Lower lobe of right lung (tissue), 2 donors: ENCODE measurements around the gene IFNA10. TPM values are rescaled to one million over a fixed set of nuclear protein-coding genes. Genes with fewer than 3 reads are reported as not detected.
"Not testable (repeated sequence)": the region's sequence is repeated elsewhere in the genome, so short reads cannot be mapped to it uniquely, and the experiment has no call there.

Source experiments
- ATAC-seq, 2 donors: fragments of 200-7000 bp; cut with Tn5 transposase; one replicate each; pipeline ENCODE4 v1.9.1; 2020 to 2022; ENCODE audit warnings: mild to moderate bottlenecking in 2 of 2, moderate library complexity in 2 of 2
- DNase-seq: peaks from one replicate; pipeline ENCODE4 v3.0.0-alpha.2; 2020
- H3K27ac ChIP-seq: fragments of 200-600 bp; one replicate; pipeline ENCODE4 v1.8.0; 2022
- H3K27me3 ChIP-seq: fragments of 200-600 bp; one replicate; pipeline ENCODE4 v1.8.0; 2022; ENCODE audit warnings: low read depth
- H3K36me3 ChIP-seq: fragments of 200-600 bp; one replicate; pipeline ENCODE4 v1.8.0; 2022; ENCODE audit warnings: mild to moderate bottlenecking
- H3K4me1 ChIP-seq: fragments of 200-600 bp; one replicate; pipeline ENCODE4 v1.8.0; 2022
- H3K4me3 ChIP-seq: fragments of 200-600 bp; one replicate; pipeline ENCODE4 v1.8.0; 2022; ENCODE audit warnings: mild to moderate bottlenecking
- H3K9me3 ChIP-seq: fragments of 200-600 bp; one replicate; pipeline ENCODE4 v1.8.0; 2022
- intact Hi-C: fragments of 100-400 bp; cut with DNase I; formaldehyde crosslinking; loops from one replicate; pipeline ENCODE4 v1.11.0; 2022
- long read RNA-seq: library from polyadenylated mRNA; unstranded; transcript quantifications from one replicate; pipeline ENCODE4 v2.0.0, GENCODE V29; 2021
- total RNA-seq: library from RNA; stranded (reverse); fragmentation: NEBNext Ultra II Directional; extraction: Animal tissue kit (Norgen Biotek cat#: 25700); gene quantifications from one replicate; pipeline ENCODE4 v1.2.1, GENCODE V29; 2021
- TF ChIP-seq, protein P1 (sequence below): fragments of 200-600 bp; IDR thresholded peaks from one replicate; pipeline ENCODE4 v1.8.0; 2022; ENCODE audit warnings: antibody characterized with exemption, mild to moderate bottlenecking
- donor health status: DM: no; HTN: yes; CAD: no; lungs with severe emphysema.

The IFNA10 gene
- not detected for total RNA-seq
- long read RNA-seq, result 0 reads

DNA sequence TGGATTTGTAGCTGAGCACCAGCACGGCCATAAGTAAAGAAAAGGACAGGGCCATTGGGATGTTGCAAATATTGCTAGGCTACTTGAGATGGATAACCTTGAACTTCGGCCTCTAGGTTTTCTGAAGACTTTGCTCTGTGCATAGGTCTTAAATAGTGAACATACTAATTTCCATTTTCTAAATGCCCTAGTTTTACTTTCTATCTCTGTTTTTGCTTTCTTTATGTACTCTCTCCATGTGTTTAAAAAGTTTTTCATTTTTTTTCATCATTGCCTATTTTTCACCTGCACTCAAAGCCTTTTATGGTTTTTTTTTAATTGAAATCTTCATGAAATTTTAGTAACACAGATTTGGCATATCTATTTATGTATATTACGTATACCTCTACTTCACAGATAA is at the start of gene IFNA10:
Gene IFNA10 (minus strand): TSS at position 101 of the 400 bp plus-strand sequence. CDS start 46 bp downstream, at position 55.
- intact Hi-C loops, DNase-seq, H3K36me3 ChIP-seq, H3K4me3 ChIP-seq, H3K27ac ChIP-seq, ATAC-seq, H3K4me1 ChIP-seq, H3K9me3 ChIP-seq, H3K27me3 ChIP-seq: not testable (repeated sequence)

DNA sequence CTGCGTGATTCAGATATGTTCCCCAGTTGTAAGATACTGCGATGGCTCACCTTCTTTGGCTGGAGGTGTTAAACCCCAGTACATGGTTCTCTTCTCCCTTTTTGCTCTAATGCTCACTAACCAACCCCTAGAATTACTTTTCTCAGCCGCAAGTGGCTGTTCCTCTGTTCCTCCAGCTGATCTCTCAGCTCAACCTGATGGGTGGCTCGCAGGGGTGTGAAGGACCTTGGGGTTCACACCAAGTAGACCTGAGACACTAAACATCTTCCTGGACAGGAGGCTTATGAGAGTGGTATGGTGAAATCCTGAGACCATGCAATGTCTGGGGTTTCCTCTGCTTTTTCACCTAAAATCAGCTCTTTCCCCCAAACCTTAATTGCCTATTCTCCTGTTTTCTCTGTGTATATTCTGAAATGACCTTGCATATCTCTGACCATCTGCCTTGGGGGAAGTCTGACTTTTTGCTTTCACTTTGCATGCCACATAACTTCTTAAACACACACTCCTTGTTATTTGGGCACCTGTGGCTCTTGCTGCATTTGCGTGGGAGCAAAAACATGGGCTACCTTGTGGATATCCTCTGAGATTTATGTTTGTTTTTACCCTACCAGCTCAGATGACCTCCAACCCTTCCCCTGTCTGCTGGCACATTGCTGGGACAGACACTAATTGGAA is 48.7 kb upstream of the IFNA10 start:
- no peak overlapping the region for H3K27ac ChIP-seq
- ATAC-seq (no peak), DNase-seq (no peak)
- no peaks in the 10 kb centered on the region for H3K27me3 ChIP-seq
- H3K4me1 ChIP-seq, result no peaks in the 10 kb centered on the region
- intact Hi-C loops, result no loop called here
- TF ChIP-seq, protein P1, sequence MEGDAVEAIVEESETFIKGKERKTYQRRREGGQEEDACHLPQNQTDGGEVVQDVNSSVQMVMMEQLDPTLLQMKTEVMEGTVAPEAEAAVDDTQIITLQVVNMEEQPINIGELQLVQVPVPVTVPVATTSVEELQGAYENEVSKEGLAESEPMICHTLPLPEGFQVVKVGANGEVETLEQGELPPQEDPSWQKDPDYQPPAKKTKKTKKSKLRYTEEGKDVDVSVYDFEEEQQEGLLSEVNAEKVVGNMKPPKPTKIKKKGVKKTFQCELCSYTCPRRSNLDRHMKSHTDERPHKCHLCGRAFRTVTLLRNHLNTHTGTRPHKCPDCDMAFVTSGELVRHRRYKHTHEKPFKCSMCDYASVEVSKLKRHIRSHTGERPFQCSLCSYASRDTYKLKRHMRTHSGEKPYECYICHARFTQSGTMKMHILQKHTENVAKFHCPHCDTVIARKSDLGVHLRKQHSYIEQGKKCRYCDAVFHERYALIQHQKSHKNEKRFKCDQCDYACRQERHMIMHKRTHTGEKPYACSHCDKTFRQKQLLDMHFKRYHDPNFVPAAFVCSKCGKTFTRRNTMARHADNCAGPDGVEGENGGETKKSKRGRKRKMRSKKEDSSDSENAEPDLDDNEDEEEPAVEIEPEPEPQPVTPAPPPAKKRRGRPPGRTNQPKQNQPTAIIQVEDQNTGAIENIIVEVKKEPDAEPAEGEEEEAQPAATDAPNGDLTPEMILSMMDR, result no peak
- H3K4me3 ChIP-seq, result no peak overlapping the region
- no peaks in the 10 kb centered on the region for H3K36me3 ChIP-seq
- no peaks in the 10 kb centered on the region for H3K9me3 ChIP-seq

GRCh38 chr9:21252721-21253547 is 46.0 kb upstream of the IFNA10 start:
- no peaks in the 10 kb centered on the region for H3K9me3 ChIP-seq
- intact Hi-C loops, result no loop called here
- ATAC-seq (peak; percentile 69 to 77), DNase-seq (peak; percentile 57)
- H3K4me1 ChIP-seq, result no peaks in the 10 kb centered on the region
- no peaks in the 10 kb centered on the region for H3K27me3 ChIP-seq
- TF ChIP-seq, protein P1, result peak; percentile 50
- no peak overlapping the region for H3K27ac ChIP-seq
- no peak overlapping the region for H3K4me3 ChIP-seq
- no peaks in the 10 kb centered on the region for H3K36me3 ChIP-seq

DNA sequence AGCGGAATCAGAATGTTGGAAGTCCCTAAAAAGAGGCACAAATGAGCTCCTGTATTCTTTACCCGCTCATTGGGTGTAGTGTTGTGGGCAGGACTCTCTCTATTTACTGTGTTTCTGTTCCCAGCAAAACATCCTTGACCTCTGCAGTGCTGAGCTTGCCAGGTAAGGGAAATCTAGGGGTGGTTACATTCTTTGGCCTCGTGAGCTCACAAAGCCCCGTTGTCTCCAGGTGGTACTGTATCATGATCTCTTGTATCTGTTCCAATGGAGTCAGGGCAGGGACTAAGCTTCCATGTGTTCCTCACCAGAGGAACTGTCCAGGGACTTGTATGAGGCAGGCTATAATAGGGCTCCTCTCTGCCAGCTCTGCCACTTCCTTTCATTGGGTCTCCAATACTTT is 44.7 kb upstream of the IFNA10 start:
- H3K4me3 ChIP-seq, result no peak overlapping the region
- TF ChIP-seq, protein P1, result no peak
- H3K4me1 ChIP-seq, result no peaks in the 10 kb centered on the region
- intact Hi-C loops, result no loop called here
- no peak overlapping the region for H3K27ac ChIP-seq
- no peaks in the 10 kb centered on the region for H3K36me3 ChIP-seq
- no peak for DNase-seq
- no peaks in the 10 kb centered on the region for H3K9me3 ChIP-seq
- no peaks in the 10 kb centered on the region for H3K27me3 ChIP-seq
- no peak for ATAC-seq

DNA sequence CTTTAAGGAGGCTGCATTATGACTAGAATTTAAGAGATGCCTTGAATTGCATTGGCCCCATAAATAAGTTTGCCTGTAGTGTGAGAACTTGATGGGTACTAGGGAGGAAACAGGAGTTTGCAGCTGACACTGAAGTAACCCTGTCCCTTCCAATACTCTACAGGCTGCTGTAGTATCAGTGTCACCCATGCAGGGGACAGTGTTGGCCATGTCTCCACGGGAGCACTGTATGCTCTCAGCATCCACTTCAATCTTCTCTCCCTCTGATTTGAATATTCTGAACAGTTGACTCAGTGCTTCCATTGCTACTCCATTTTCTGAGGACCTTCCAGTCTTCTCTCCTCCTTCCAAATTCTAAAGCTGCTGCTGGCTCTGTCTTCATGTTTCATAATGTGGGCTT is 44.2 kb upstream of the IFNA10 start:
- intact Hi-C loops, result no loop called here
- H3K36me3 ChIP-seq, result no peaks in the 10 kb centered on the region
- TF ChIP-seq, protein P1, result no peak
- DNase-seq (no peak), ATAC-seq (no peak)
- no peaks in the 10 kb centered on the region for H3K9me3 ChIP-seq
- no peaks in the 10 kb centered on the region for H3K4me1 ChIP-seq
- no peak overlapping the region for H3K4me3 ChIP-seq
- H3K27ac ChIP-seq, result no peak overlapping the region
- no peaks in the 10 kb centered on the region for H3K27me3 ChIP-seq

DNA sequence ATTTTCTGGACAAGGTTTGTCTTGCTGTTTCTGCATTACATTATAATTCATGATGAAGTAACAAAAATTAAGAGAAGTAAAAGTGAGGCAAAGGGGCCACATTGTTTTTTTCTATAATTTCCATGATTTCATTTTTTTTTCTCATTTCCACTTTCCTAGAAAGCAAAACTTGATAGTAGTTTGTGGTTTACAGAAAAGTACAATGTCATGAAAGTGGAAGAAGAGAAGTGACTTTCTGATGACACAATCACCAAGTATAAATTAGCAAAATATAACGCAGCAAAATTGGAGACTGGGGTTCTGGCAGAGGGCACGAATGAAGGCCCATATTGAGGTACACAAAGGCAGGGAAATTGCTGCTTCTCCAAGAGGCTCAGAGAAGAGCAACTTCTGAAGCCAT is 37.9 kb upstream of the IFNA10 start:
- DNase-seq (no peak), ATAC-seq (no peak)
- Histone ChIP-seq H3K27me3 (no peaks in the 10 kb centered on the region), H3K4me3 (no peak overlapping the region), H3K9me3 (no peaks in the 10 kb centered on the region), H3K4me1 (no peaks in the 10 kb centered on the region), H3K36me3 (no peaks in the 10 kb centered on the region), H3K27ac (no peak overlapping the region)
- intact Hi-C loops, result no loop called here
- TF ChIP-seq, protein P1, result no peak
